K562 (cell line): ENCODE measurements around the gene NKIRAS1. TPM values are rescaled to one million over a fixed set of nuclear protein-coding genes. Genes with fewer than 3 reads are reported as not detected.

Source experiments
- ARID3A ChIP-seq: IDR thresholded peaks from 2 replicates; pipeline ENCODE4 v1.6.1; 2012; ENCODE audit warnings: low read depth, low read length, improper control_type of control experiment, borderline replicate concordance
- BRF2 ChIP-seq: IDR thresholded peaks from 3 replicates; pipeline ENCODE4 v1.6.1; 2011; ENCODE audit warnings: borderline replicate concordance, mild to moderate bottlenecking; ENCODE audit not compliant: insufficient read length, insufficient read depth
- CBFA2T3 ChIP-seq: fragments of 450-650 bp; IDR thresholded peaks from 2 replicates; pipeline ENCODE4 v1.6.1; 2017
- E2F5 ChIP-seq: sonication (generic); formaldehyde crosslinking; IDR thresholded peaks from 2 replicates; pipeline ENCODE4 v1.8.0; 2022; ENCODE audit warnings: mild to moderate bottlenecking, missing genetic modification reagents
- EHMT2 ChIP-seq: fragments of 450-650 bp; IDR thresholded peaks from 2 replicates; pipeline ENCODE4 v1.6.1; 2018; ENCODE audit warnings: antibody characterized with exemption
- ID3 ChIP-seq, 2 experiments: fragments of 250-450 bp in 1 of 2; fragments of 450-650 bp in 1 of 2; sonication (Bioruptor Pico) in 1 of 2; IDR thresholded peaks; 2 replicates each; pipeline versions ENCODE4 v1.6.1 to v1.8.0; 2016 to 2021; ENCODE audit warnings: mild to moderate bottlenecking in 2 of 2, moderate library complexity in 2 of 2, missing compliant biosample characterization in 1 of 2, missing genetic modification characterization in 1 of 2
- MXD1 ChIP-seq: fragments of 250-450 bp; sonication (Bioruptor Pico); IDR thresholded peaks from 2 replicates; pipeline ENCODE4 v1.8.0; 2021; ENCODE audit warnings: borderline replicate concordance, mild to moderate bottlenecking, moderate library complexity; ENCODE audit not compliant: poor library complexity, severe bottlenecking
- RBFOX2 ChIP-seq: fragments of 200-400 bp; formaldehyde crosslinking; IDR thresholded peaks from 2 replicates; pipeline ENCODE4 v1.6.1; 2017; ENCODE audit warnings: low read depth, mild to moderate bottlenecking, low read length, moderate library complexity
- TAF7 ChIP-seq: fragments of 450-650 bp; IDR thresholded peaks from 2 replicates; pipeline ENCODE4 v1.6.1; 2016; ENCODE audit warnings: missing genetic modification characterization, missing compliant biosample characterization
- ZNF407 ChIP-seq: fragments of 450-650 bp; IDR thresholded peaks from 2 replicates; pipeline ENCODE4 v1.6.1; 2016; ENCODE audit warnings: low read depth
- ZNF583 ChIP-seq: fragments of 250-450 bp; sonication (Bioruptor Pico); IDR thresholded peaks from 2 replicates; pipeline ENCODE4 v1.4.0; 2020
- polyA plus RNA-seq, 8 experiments: library from polyadenylated mRNA; depleted of rRNA in 4 of 8; stranded (reverse) in 5 of 8; unstranded in 3 of 8; fragments of >200 nt; fragmentation: Nextera tagmentation in 2 of 8; fragmentation: Illumina TruSeq in 1 of 8; extraction: Ambion mirVana in 2 of 8; extraction: Trizol in 1 of 8; gene quantifications; 2 replicates each; pipeline versions ENCODE4 v1.2.1 to v1.2.3, GENCODE V29; 2011 to 2014; ENCODE audit warnings: inconsistent platforms in 1 of 8, missing spikeins in 1 of 8
- total RNA-seq, 7 experiments: library from RNA; depleted of rRNA in 6 of 7; stranded (reverse); fragments of >200 nt in 6 of 7; fragmentation: Illumina TruSeq in 2 of 7; extraction: Trizol in 2 of 7; gene quantifications; 2 replicates each; pipeline versions ENCODE4 v1.2.1 to v1.2.3, GENCODE V29; 2011 to 2021; ENCODE audit warnings: low replicate concordance in 1 of 7

The NKIRAS1 gene
- total and polyA plus RNA-seq, 9 of the 15 experiments (the other 6 are each of a cell fraction or from before 2014, with no cell fraction given), result 5.1 to 10.3 (median 6.3) TPM

- no peak for TF ChIP-seq ZNF407
- TF ChIP-seq BRF2, result no peak
- peak; percentile 31; the same call in 1 of the 2 replicates for TF ChIP-seq CBFA2T3
- no peak for TF ChIP-seq MXD1 (CRISPR knock-in tag)
- no peak for TF ChIP-seq EHMT2
- TF ChIP-seq ID3 (CRISPR knock-in tag; IDR thresholded peaks at IDR 0.05), result no peak
- TF ChIP-seq ID3 (tag; IDR thresholded peaks at IDR 0.05), result peak; percentile 86; the same call in 1 of the 2 replicates
- TF ChIP-seq TAF7 (tag), result no peak
- peak; percentile 59; the same call in 1 of the 2 replicates for TF ChIP-seq E2F5 (CRISPR knock-in tag)
- TF ChIP-seq ZNF583 (CRISPR knock-in tag), result no peak
- peak; percentile 89 for TF ChIP-seq RBFOX2
- no peak for TF ChIP-seq ARID3A
Observed at GRCh38 chr3:23945913-23946687, 29.3 kb upstream of the NKIRAS1 start (continued).
